ENCODE results near the gene MAP1LC3B.

The MAP1LC3B gene

GRCh38 chr16:87409781-87410180 is 17.6 kb downstream of the MAP1LC3B start:
- H3K9ac ChIP-seq (ENCODE audit: low read length), result no peak overlapping the region
- peaks cover 16% of the 10 kb centered on the region for H3F3A ChIP-seq (ENCODE audit: insufficient read depth, low read length)
- peaks cover 8% of the 10 kb centered on the region for H3K4me1 ChIP-seq (ENCODE audit: low read length)
- no peak for DNase-seq
- no peaks in the 10 kb centered on the region for H4K20me1 ChIP-seq (ENCODE audit: insufficient read depth, low read length)
- no peak overlapping the region for H3K4me2 ChIP-seq (ENCODE audit: low read depth, low read length)
- no peaks in the 10 kb centered on the region for H3K9me3 ChIP-seq (replicated peaks; ENCODE audit: insufficient read depth, low read length)
- no peaks in the 10 kb centered on the region for H3K36me3 ChIP-seq (replicated peaks; ENCODE audit: insufficient read depth, low read length)
- no peak overlapping the region for H2AFZ ChIP-seq (ENCODE audit: low read length)
- H3K27ac ChIP-seq (ENCODE audit: low read length), result no peak overlapping the region
- no peak for TF ChIP-seq CTCF (IDR thresholded peaks at IDR 0.05; ENCODE audit: low read length)
- no peak for TF ChIP-seq EZH2phosphoT487 (IDR thresholded peaks at IDR 0.05; ENCODE audit: low read length)
- TF ChIP-seq EZH2 (optimal IDR thresholded peaks at IDR 0.05; ENCODE audit: low read depth, low read length), result no peak
- no peaks in the 10 kb centered on the region for H3K9me2 ChIP-seq (replicated peaks; ENCODE audit: insufficient read depth, low read length)
- H3K4me3 ChIP-seq (ENCODE audit: low read length), result no peak overlapping the region
- H3K27me3 ChIP-seq (replicated peaks; ENCODE audit: insufficient read depth, low read length), result no peaks in the 10 kb centered on the region
- no peaks in the 10 kb centered on the region for H3K79me2 ChIP-seq (ENCODE audit: low read length)

GRCh38 chr16:87410530-87410929 is 18.4 kb downstream of the MAP1LC3B start:
- H3K79me2 ChIP-seq (ENCODE audit: low read length), result no peaks in the 10 kb centered on the region
- H3K27ac ChIP-seq (ENCODE audit: low read length), result no peak overlapping the region
- H3K4me1 ChIP-seq (ENCODE audit: low read length), result peaks cover 8% of the 10 kb centered on the region
- H3K9me2 ChIP-seq (replicated peaks; ENCODE audit: insufficient read depth, low read length), result no peaks in the 10 kb centered on the region
- DNase-seq, result no peak
- H3K9me3 ChIP-seq (replicated peaks; ENCODE audit: insufficient read depth, low read length), result no peaks in the 10 kb centered on the region
- no peak overlapping the region for H3K9ac ChIP-seq (ENCODE audit: low read length)
- no peaks in the 10 kb centered on the region for H3K36me3 ChIP-seq (replicated peaks; ENCODE audit: insufficient read depth, low read length)
- no peaks in the 10 kb centered on the region for H3K27me3 ChIP-seq (replicated peaks; ENCODE audit: insufficient read depth, low read length)
- no peak overlapping the region for H3K4me3 ChIP-seq (ENCODE audit: low read length)
- no peak for TF ChIP-seq EZH2 (optimal IDR thresholded peaks at IDR 0.05; ENCODE audit: low read depth, low read length)
- TF ChIP-seq CTCF (IDR thresholded peaks at IDR 0.05; ENCODE audit: low read length), result no peak
- TF ChIP-seq EZH2phosphoT487 (IDR thresholded peaks at IDR 0.05; ENCODE audit: low read length), result no peak
- H3F3A ChIP-seq (ENCODE audit: insufficient read depth, low read length), result peaks cover 16% of the 10 kb centered on the region
- H3K4me2 ChIP-seq (ENCODE audit: low read depth, low read length), result no peak overlapping the region
- H2AFZ ChIP-seq (ENCODE audit: low read length), result no peak overlapping the region
- no peaks in the 10 kb centered on the region for H4K20me1 ChIP-seq (ENCODE audit: insufficient read depth, low read length)

- H3K4me3 ChIP-seq (ENCODE audit: low read length), result no peak overlapping the region
- no peaks in the 10 kb centered on the region for H3K9me3 ChIP-seq (replicated peaks; ENCODE audit: insufficient read depth, low read length)
- H2AFZ ChIP-seq (ENCODE audit: low read length), result no peak overlapping the region
- H3F3A ChIP-seq (ENCODE audit: insufficient read depth, low read length), result peaks cover 16% of the 10 kb centered on the region
- no peak overlapping the region for H3K4me2 ChIP-seq (ENCODE audit: low read depth, low read length)
- no peaks in the 10 kb centered on the region for H3K79me2 ChIP-seq (ENCODE audit: low read length)
- H3K9ac ChIP-seq (ENCODE audit: low read length), result no peak overlapping the region
- TF ChIP-seq EZH2phosphoT487 (IDR thresholded peaks at IDR 0.05; ENCODE audit: low read length) (no peak), EZH2 (optimal IDR thresholded peaks at IDR 0.05; ENCODE audit: low read depth, low read length) (no peak), CTCF (IDR thresholded peaks at IDR 0.05; ENCODE audit: low read length) (no peak)
- H3K27ac ChIP-seq (ENCODE audit: low read length), result no peak overlapping the region
- H3K27me3 ChIP-seq (replicated peaks; ENCODE audit: insufficient read depth, low read length), result no peaks in the 10 kb centered on the region
- H4K20me1 ChIP-seq (ENCODE audit: insufficient read depth, low read length), result no peaks in the 10 kb centered on the region
- no peak for DNase-seq
- H3K36me3 ChIP-seq (replicated peaks; ENCODE audit: insufficient read depth, low read length), result no peaks in the 10 kb centered on the region
- H3K4me1 ChIP-seq (ENCODE audit: low read length), result peaks cover 8% of the 10 kb centered on the region
- H3K9me2 ChIP-seq (replicated peaks; ENCODE audit: insufficient read depth, low read length), result no peaks in the 10 kb centered on the region
These were observed 18.8 kb downstream of the MAP1LC3B start for GRCh38 chr16:87410968-87411367.

Data from MM.1S (cell line).